HepG2 (cell line): ENCODE data around the gene CLASP2. TPM values are rescaled to one million over a fixed set of nuclear protein-coding genes. Genes with fewer than 3 reads are reported as not detected.

ENCODE experiments used
- AGO2 ChIP-seq: fragments of 200-400 bp; formaldehyde crosslinking; optimal IDR thresholded peaks from 2 replicates; pipeline ENCODE3; 2017; ENCODE audit warnings: mild to moderate bottlenecking, low read depth, low read length, moderate library complexity
- BRD4 ChIP-seq: sonication (generic); formaldehyde crosslinking; IDR thresholded peaks from 2 replicates; pipeline ENCODE4 v1.4.0; 2020; ENCODE audit warnings: missing genetic modification reagents
- ELF3 ChIP-seq: IDR thresholded peaks from 2 replicates; pipeline ENCODE4 v1.6.1; 2016; ENCODE audit warnings: missing genetic modification reagents, missing compliant biosample characterization
- EP300 ChIP-seq, 3 experiments: sonication (generic) in 1 of 3; formaldehyde crosslinking in 1 of 3; IDR thresholded peaks; 2 replicates each; pipeline versions ENCODE4 v1.5.1 to v1.6.1; 2011 to 2020; ENCODE audit warnings: low read depth in 2 of 3, low read length in 2 of 3, borderline replicate concordance in 1 of 3, improper control_type of control experiment in 1 of 3, mild to moderate bottlenecking in 1 of 3, missing genetic modification reagents in 1 of 3, moderate library complexity in 1 of 3
- GZF1 ChIP-seq: sonication (generic); formaldehyde crosslinking; IDR thresholded peaks from 2 replicates; pipeline ENCODE4 v1.5.1; 2020; ENCODE audit warnings: mild to moderate bottlenecking, missing genetic modification reagents
- HDAC2 ChIP-seq: sonication (generic); formaldehyde crosslinking; IDR thresholded peaks from 2 replicates; pipeline ENCODE4 v1.4.0; 2020; ENCODE audit warnings: missing genetic modification reagents
- KDM3A ChIP-seq: IDR thresholded peaks from 2 replicates; pipeline ENCODE4 v1.6.1; 2018; ENCODE audit warnings: low read depth, missing compliant biosample characterization
- KLF6 ChIP-seq: IDR thresholded peaks from 2 replicates; pipeline ENCODE4 v1.8.0; 2016; ENCODE audit warnings: missing biosample characterization, missing genetic modification reagents
- MAF1 ChIP-seq: sonication (generic); formaldehyde crosslinking; IDR thresholded peaks from 2 replicates; pipeline ENCODE4 v1.5.0; 2020; ENCODE audit warnings: missing genetic modification reagents, borderline replicate concordance
- MAZ ChIP-seq, 2 experiments: sonication (generic) in 1 of 2; formaldehyde crosslinking in 1 of 2; IDR thresholded peaks; 2 replicates each; pipeline versions ENCODE4 v1.5.0 to v1.6.1; 2012 to 2020; ENCODE audit warnings: low read depth in 2 of 2, mild to moderate bottlenecking in 2 of 2, borderline replicate concordance in 1 of 2, improper control_type of control experiment in 1 of 2, low read length in 1 of 2, missing genetic modification reagents in 1 of 2, moderate library complexity in 1 of 2
- MED1 ChIP-seq: sonication (generic); formaldehyde crosslinking; IDR thresholded peaks from 2 replicates; pipeline ENCODE4 v1.4.0; 2020; ENCODE audit warnings: missing genetic modification reagents
- MXI1 ChIP-seq: IDR thresholded peaks from 3 replicates; pipeline ENCODE4 v1.6.1; 2012; ENCODE audit warnings: low read depth, low read length, inconsistent platforms, borderline replicate concordance
- NFIC ChIP-seq: IDR thresholded peaks from 2 replicates; pipeline ENCODE4 v1.6.1; 2012; ENCODE audit warnings: mild to moderate bottlenecking, low read length, inconsistent platforms
- NFKB2 ChIP-seq: sonication (generic); formaldehyde crosslinking; IDR thresholded peaks from 2 replicates; pipeline ENCODE4 v1.4.0; 2020; ENCODE audit warnings: missing genetic modification reagents, borderline replicate concordance
- NFYB ChIP-seq: sonication (generic); formaldehyde crosslinking; IDR thresholded peaks from 2 replicates; pipeline ENCODE4 v1.4.0; 2020; ENCODE audit warnings: missing genetic modification reagents
- NR3C1 ChIP-seq: sonication (generic); formaldehyde crosslinking; IDR thresholded peaks from 2 replicates; pipeline ENCODE4 v1.4.0; 2020; ENCODE audit warnings: missing genetic modification reagents
- PLRG1 ChIP-seq: fragments of 450-650 bp; conservative IDR thresholded peaks from 2 replicates; pipeline ENCODE4 v1.6.1; 2016
- PTBP1 ChIP-seq: fragments of 200-400 bp; formaldehyde crosslinking; IDR thresholded peaks from 2 replicates; pipeline ENCODE4 v1.6.1; 2018; ENCODE audit warnings: low read length, low read depth; ENCODE audit not compliant: poor library complexity, severe bottlenecking
- SIN3A ChIP-seq: IDR thresholded peaks from 2 replicates; pipeline ENCODE4 v1.6.1; 2011; ENCODE audit warnings: low read depth, mild to moderate bottlenecking, control low read depth, low read length, borderline replicate concordance
- SIX1 ChIP-seq: sonication (generic); formaldehyde crosslinking; IDR thresholded peaks from 2 replicates; pipeline ENCODE4 v1.4.0; 2020; ENCODE audit warnings: missing genetic modification reagents, borderline replicate concordance
- SOX6 ChIP-seq, 2 experiments: fragments of 450-650 bp in 1 of 2; sonication (generic) in 1 of 2; formaldehyde crosslinking in 1 of 2; IDR thresholded peaks; 2 replicates each; pipeline versions ENCODE4 v1.4.0 to v1.6.1; 2017 to 2020; ENCODE audit warnings: antibody characterized with exemption in 1 of 2, mild to moderate bottlenecking in 1 of 2, missing genetic modification reagents in 1 of 2
- ZBTB14 ChIP-seq: sonication (generic); formaldehyde crosslinking; IDR thresholded peaks from 2 replicates; pipeline ENCODE4 v1.4.0; 2020; ENCODE audit warnings: missing genetic modification reagents
- ZFAT ChIP-seq: sonication (generic); formaldehyde crosslinking; conservative IDR thresholded peaks from 2 replicates; pipeline ENCODE4 v1.8.1; 2023; ENCODE audit warnings: missing genetic modification reagents, inconsistent platforms
- ZKSCAN8 ChIP-seq: IDR thresholded peaks from 2 replicates; pipeline ENCODE4 v1.6.1; 2016; ENCODE audit warnings: borderline replicate concordance, missing genetic modification reagents, missing compliant biosample characterization
- ZNF136 ChIP-seq: sonication (generic); formaldehyde crosslinking; IDR thresholded peaks from 2 replicates; pipeline ENCODE4 v1.8.1; 2022; ENCODE audit warnings: low read depth, mild to moderate bottlenecking, moderate library complexity, missing genetic modification reagents
- ZNF256 ChIP-seq: sonication (generic); formaldehyde crosslinking; conservative IDR thresholded peaks from 2 replicates; pipeline ENCODE4 v1.4.0; 2020; ENCODE audit warnings: missing genetic modification reagents
- ZNF264 ChIP-seq: sonication (generic); formaldehyde crosslinking; IDR thresholded peaks from 2 replicates; pipeline ENCODE4 v1.4.0; 2020; ENCODE audit warnings: missing genetic modification reagents
- ZNF564 ChIP-seq: sonication (generic); formaldehyde crosslinking; IDR thresholded peaks from 2 replicates; pipeline ENCODE4 v1.8.1; 2023; ENCODE audit warnings: mild to moderate bottlenecking, missing genetic modification reagents
- ZNF567 ChIP-seq: sonication (generic); formaldehyde crosslinking; IDR thresholded peaks from 2 replicates; pipeline ENCODE4 v1.8.1; 2023; ENCODE audit warnings: mild to moderate bottlenecking, missing genetic modification reagents, borderline replicate concordance
- ZNF816 ChIP-seq: sonication (generic); formaldehyde crosslinking; IDR thresholded peaks from 2 replicates; pipeline ENCODE4 v1.8.0; 2022; ENCODE audit warnings: missing genetic modification reagents, mild to moderate bottlenecking, borderline replicate concordance
- polyA plus RNA-seq, 8 experiments: library from polyadenylated mRNA; depleted of rRNA in 3 of 8; stranded (reverse) in 7 of 8; unstranded in 1 of 8; fragments of >200 nt; fragmentation: Illumina TruSeq in 4 of 8; extraction: Trizol in 4 of 8; gene quantifications; 2 replicates each; pipeline versions ENCODE4 v1.2.1 to v1.2.3, GENCODE V29; 2011 to 2016; ENCODE audit warnings: low read depth in 4 of 8, missing spikeins in 1 of 8, mixed read lengths in 1 of 8; ENCODE audit not compliant: insufficient read depth in 1 of 8
- total RNA-seq, 5 experiments: library from RNA; depleted of rRNA; stranded (reverse); fragments of >200 nt; fragmentation: Illumina TruSeq; extraction: Trizol; gene quantifications; 2 replicates each; pipeline ENCODE4 v1.2.3, GENCODE V29; 2016; ENCODE audit warnings: low read depth in 1 of 5

CLASP2 gene
- total and polyA plus RNA-seq, 2 of the 13 experiments (the other 11 are each of a cell fraction or from before 2014, with no cell fraction given): 15.7 to 34.8 TPM

DNA sequence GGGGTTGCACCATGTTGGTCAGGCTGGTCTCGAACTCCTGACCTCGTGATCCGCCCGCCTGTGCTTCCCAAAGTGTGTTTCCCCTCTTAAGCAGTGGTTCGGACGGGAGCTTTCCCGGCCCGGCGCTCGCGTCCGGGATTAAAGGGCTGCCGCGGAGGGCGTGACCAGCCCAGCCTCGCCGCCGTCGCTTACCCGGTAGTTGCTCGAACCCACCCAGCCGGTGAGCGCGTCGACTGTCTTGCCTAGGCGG is 513 bp downstream of the CLASP2 start (continued):
- TF ChIP-seq NR3C1 (CRISPR knock-in tag) (no peak), PLRG1 (no peak), ZNF816 (CRISPR knock-in tag) (peak; percentile 23; the same call in 1 of the 2 replicates), GZF1 (CRISPR knock-in tag) (no peak; the same call in 1 of the 2 replicates), KDM3A (CRISPR knock-in tag) (no peak), MXI1 (peak; percentile 5; the same call in 1 of the 3 replicates), AGO2 (no peak), PTBP1 (no peak), HDAC2 (CRISPR knock-in tag) (no peak), ZBTB14 (CRISPR knock-in tag) (0 out of 2 replicates have a peak, but pooled peaks have one; percentile 30), ZNF567 (CRISPR knock-in tag) (no peak), MAF1 (CRISPR knock-in tag) (peak; percentile 66; the same call in 1 of the 2 replicates), NFKB2 (peak; percentile 42; the same call in 1 of the 2 replicates), NFIC (no peak), ZNF264 (CRISPR knock-in tag) (0 out of 2 replicates have a peak, but pooled peaks have one; percentile 38), ZNF256 (CRISPR knock-in tag) (0 out of 2 replicates have a peak, but pooled peaks have one; percentile 31), NFYB (CRISPR knock-in tag) (no peak), SOX6 (IDR thresholded peaks at IDR 0.05) (no peak), SOX6 (CRISPR knock-in tag; IDR thresholded peaks at IDR 0.05) (peak; percentile 10; the same call in 1 of the 2 replicates), EP300 (IDR thresholded peaks at IDR 0.05; ENCODE audit: low read depth in 2 of 2, low read length in 2 of 2) (no peak), EP300 (CRISPR knock-in tag; IDR thresholded peaks at IDR 0.05; ENCODE audit: borderline replicate concordance) (no peak), ZFAT (CRISPR knock-in tag) (no peak), ELF3 (no peak), MED1 (CRISPR knock-in tag) (0 out of 2 replicates have a peak, but pooled peaks have one; percentile 25), ZNF564 (CRISPR knock-in tag) (no peak), ZNF136 (CRISPR knock-in tag) (no peak), MAZ (IDR thresholded peaks at IDR 0.05; ENCODE audit: borderline replicate concordance, low read depth, low read length) (no peak), MAZ (CRISPR knock-in tag; IDR thresholded peaks at IDR 0.05; ENCODE audit: low read depth) (no peak), ZKSCAN8 (CRISPR knock-in tag) (no peak), SIX1 (CRISPR knock-in tag) (no peak), SIN3A (peak; percentile 34; the same call in 1 of the 2 replicates), BRD4 (CRISPR knock-in tag) (0 out of 2 replicates have a peak, but pooled peaks have one; percentile 22), KLF6 (CRISPR knock-in tag) (no peak)
